Smooth muscle cell (in vitro differentiated cells): ENCODE measurements around the gene FLT1. TPM values are rescaled to one million over a fixed set of nuclear protein-coding genes. Genes with fewer than 3 reads are reported as not detected.

Experiments used
- DNase-seq: peaks from one replicate; lab custom pipeline; 2025; ENCODE audit not compliant: unreplicated experiment; lab: John Stamatoyannopoulos, UW
- H2AFZ ChIP-seq: fragments of 200-600 bp; sonication (generic); 2 replicates; pipeline ENCODE4 v1.6.0; 2016; ENCODE audit warnings: antibody characterized with exemption, low read depth, mild to moderate bottlenecking
- H3F3A ChIP-seq: fragments of 200-600 bp; sonication (generic); 2 replicates; pipeline ENCODE4 v1.6.0; 2017; ENCODE audit warnings: antibody characterized with exemption, low read depth
- H3K27ac ChIP-seq: fragments of 200-600 bp; sonication (generic); 2 replicates; pipeline ENCODE4 v1.5.1; 2016; ENCODE audit warnings: low read depth, mild to moderate bottlenecking
- H3K27me3 ChIP-seq: fragments of 200-600 bp; sonication (generic); 2 replicates; pipeline ENCODE4 v1.6.1; 2016; ENCODE audit warnings: low read depth, mild to moderate bottlenecking
- H3K36me3 ChIP-seq: fragments of 200-600 bp; sonication (generic); 2 replicates; pipeline ENCODE4 v1.5.1; 2016; ENCODE audit warnings: low read depth
- H3K4me1 ChIP-seq: fragments of 200-600 bp; sonication (generic); 2 replicates; pipeline ENCODE4 v1.5.1; 2016; ENCODE audit warnings: low read depth
- H3K4me2 ChIP-seq: fragments of 200-600 bp; sonication (generic); 2 replicates; pipeline ENCODE4 v1.6.0; 2016; ENCODE audit warnings: mild to moderate bottlenecking
- H3K4me3 ChIP-seq: fragments of 200-600 bp; sonication (generic); 2 replicates; pipeline ENCODE4 v1.5.1; 2016; ENCODE audit warnings: mild to moderate bottlenecking
- H3K79me2 ChIP-seq: fragments of 200-600 bp; sonication (generic); 2 replicates; pipeline ENCODE4 v1.6.0; 2016; ENCODE audit warnings: low read depth, mild to moderate bottlenecking
- H3K9ac ChIP-seq: fragments of 200-600 bp; sonication (generic); 2 replicates; pipeline ENCODE4 v1.6.0; 2016; ENCODE audit warnings: low read depth
- H3K9me3 ChIP-seq: fragments of 200-600 bp; sonication (generic); replicated peaks from 2 replicates; pipeline ENCODE4 v1.5.1; 2016; ENCODE audit warnings: low read depth
- H4K20me1 ChIP-seq: fragments of 200-600 bp; sonication (generic); 2 replicates; pipeline ENCODE4 v1.6.0; 2016; ENCODE audit warnings: low read depth
- CTCF ChIP-seq: fragments of 200-600 bp; sonication (generic); IDR thresholded peaks from 2 replicates; pipeline ENCODE4 v1.5.1; 2017; ENCODE audit warnings: borderline replicate concordance, mild to moderate bottlenecking, antibody characterized with exemption; ENCODE audit not compliant: insufficient read depth, poor library complexity, severe bottlenecking
- WGBS: methylation state at CpG from one replicate; pipeline ENCODE4 v1.1.7; 2016; ENCODE audit warnings: low lambda C conversion rate; 5-methylcytosine and 5-hydroxymethylcytosine counted together
- polyA plus RNA-seq: library from polyadenylated mRNA; unstranded; fragments of >200 nt; fragmentation: Nextera tagmentation; extraction: Ambion mirVana; gene quantifications from 2 replicates; pipeline ENCODE4 v1.2.1, GENCODE V29; 2016
- total RNA-seq: library from RNA; depleted of rRNA; stranded (reverse); fragments of >200 nt; gene quantifications from 2 replicates; pipeline ENCODE4 v1.2.3, GENCODE V29; 2014

FLT1 gene
- total and polyA plus RNA-seq, 2 experiments from 2014 or later = 495 to 738 TPM

- H3K36me3 ChIP-seq = no peaks in the 10 kb centered on the region
- no peaks in the 10 kb centered on the region for H4K20me1 ChIP-seq
- H3F3A ChIP-seq = peaks cover 32% of the 10 kb centered on the region
- H3K9me3 ChIP-seq = no peaks in the 10 kb centered on the region
- H3K4me1 ChIP-seq = peaks cover 3% of the 10 kb centered on the region
- no peak overlapping the region for H3K9ac ChIP-seq
- H3K4me2 ChIP-seq = no peak overlapping the region
- H3K27ac ChIP-seq = peak overlapping the region; percentile 78
- WGBS = 42% methylated on average over 4 of the region's 4 CpGs
- no peak overlapping the region for H2AFZ ChIP-seq
- H3K4me3 ChIP-seq = no peak overlapping the region
- H3K79me2 ChIP-seq = no peaks in the 10 kb centered on the region
- peak; percentile 79 for TF ChIP-seq CTCF
- H3K27me3 ChIP-seq = no peaks in the 10 kb centered on the region
- DNase-seq = no peak
Measured at GRCh38 chr13:28324181-28324789, 170.6 kb downstream of the FLT1 start.

GRCh38 chr13:28322256-28322905 lies 172.5 kb downstream of the FLT1 start:
- no peaks in the 10 kb centered on the region for H4K20me1 ChIP-seq
- no peaks in the 10 kb centered on the region for H3K36me3 ChIP-seq
- peak overlapping the region; percentile 49 for H3K4me2 ChIP-seq
- H3K9me3 ChIP-seq = no peaks in the 10 kb centered on the region
- peaks cover 3% of the 10 kb centered on the region for H3K4me1 ChIP-seq
- no peak overlapping the region for H3K9ac ChIP-seq
- H3K79me2 ChIP-seq = no peaks in the 10 kb centered on the region
- TF ChIP-seq CTCF = no peak
- H3K27ac ChIP-seq = peak overlapping the region; percentile 78
- 8% methylated on average over 11 of the region's 11 CpGs for WGBS
- no peak overlapping the region for H2AFZ ChIP-seq
- no peak for DNase-seq
- no peak overlapping the region for H3K4me3 ChIP-seq
- H3K27me3 ChIP-seq = no peaks in the 10 kb centered on the region
- peaks cover 28% of the 10 kb centered on the region for H3F3A ChIP-seq

- 64% methylated on average over 2 of the region's 2 CpGs for WGBS
- H2AFZ ChIP-seq = no peak overlapping the region
- no peak for DNase-seq
- H3K4me2 ChIP-seq = peak overlapping the region; percentile 49
- peaks cover 3% of the 10 kb centered on the region for H3K4me1 ChIP-seq
- peaks cover 26% of the 10 kb centered on the region for H3F3A ChIP-seq
- no peaks in the 10 kb centered on the region for H4K20me1 ChIP-seq
- H3K27ac ChIP-seq = peak overlapping the region; percentile 78
- no peaks in the 10 kb centered on the region for H3K9me3 ChIP-seq
- TF ChIP-seq CTCF = no peak
- no peak overlapping the region for H3K4me3 ChIP-seq
- no peaks in the 10 kb centered on the region for H3K36me3 ChIP-seq
- H3K79me2 ChIP-seq = no peaks in the 10 kb centered on the region
- no peaks in the 10 kb centered on the region for H3K27me3 ChIP-seq
- no peak overlapping the region for H3K9ac ChIP-seq
Measured at GRCh38 chr13:28321756-28322155, 173.2 kb downstream of the FLT1 start.
